NCI-H146 treated with DMSO at 0.1 percent for 48 hours (cell line): ENCODE results near the gene MYPN.
"Not testable (repeated sequence)": the region's sequence is repeated elsewhere in the genome, so short reads cannot be mapped to it uniquely, and the experiment has no call there.

Source experiments
- DNase-seq: peaks from one replicate; lab custom pipeline; 2025; ENCODE audit not compliant: unreplicated experiment; lab: John Stamatoyannopoulos, UW

MYPN gene

GRCh38 chr10:68166871-68167585, 57.7 kb downstream of the MYPN start:
- no peak for DNase-seq

- DNase-seq = no peak
Observed at GRCh38 chr10:68167586-68168189, 58.4 kb downstream of the MYPN start.

- no peak for DNase-seq
Observed at GRCh38 chr10:68171539-68172080, 62.3 kb downstream of the MYPN start.

GRCh38 chr10:68172324-68172723, 63.0 kb downstream of the MYPN start:
- DNase-seq = no peak

- DNase-seq = no peak
Observed at GRCh38 chr10:68175949-68176348, 66.7 kb downstream of the MYPN start.

GRCh38 chr10:68176797-68177196, 67.5 kb downstream of the MYPN start:
- DNase-seq = no peak

GRCh38 chr10:68178592-68178991, 69.3 kb downstream of the MYPN start:
- DNase-seq = no peak

GRCh38 chr10:68179016-68179415, 69.7 kb downstream of the MYPN start:
- DNase-seq = no peak

- no peak for DNase-seq
Observed at GRCh38 chr10:68180490-68180889, 71.2 kb downstream of the MYPN start.

GRCh38 chr10:68184546-68184945, 75.3 kb downstream of the MYPN start:
- no peak for DNase-seq

GRCh38 chr10:68185085-68185484, 75.8 kb downstream of the MYPN start:
- no peak for DNase-seq

GRCh38 chr10:68188835-68189234, 79.5 kb downstream of the MYPN start:
- no peak for DNase-seq

GRCh38 chr10:68192113-68192512, 82.8 kb downstream of the MYPN start:
- DNase-seq = no peak

- no peak for DNase-seq
Observed at GRCh38 chr10:68194290-68194689, 85.0 kb downstream of the MYPN start.

GRCh38 chr10:68195776-68196175, 86.5 kb downstream of the MYPN start:
- not testable (repeated sequence) for DNase-seq

- DNase-seq = no peak
Observed at GRCh38 chr10:68196701-68197100, 87.4 kb downstream of the MYPN start.

GRCh38 chr10:68202960-68203353, 93.7 kb downstream of the MYPN start:
- DNase-seq = no peak

- no peak for DNase-seq
Observed at GRCh38 chr10:68208424-68209042, 99.2 kb downstream of the MYPN start.

GRCh38 chr10:68211669-68212068, 102.4 kb downstream of the MYPN start:
- DNase-seq = no peak

- peak; percentile 8 for DNase-seq
Observed at GRCh38 chr10:68212721-68213352, 103.5 kb downstream of the MYPN start.

- DNase-seq = no peak
Observed at GRCh38 chr10:68218786-68219185, 109.5 kb downstream of the MYPN start.

- DNase-seq = no peak
Observed at GRCh38 chr10:68221196-68221595, 111.9 kb downstream of the MYPN start.
